ENCODE results near the gene THSD7B.

The THSD7B gene

GRCh38 chr2:137179542-137179941, 414.2 kb downstream of the THSD7B start:
- no peak overlapping the region for H3K4me3 ChIP-seq (ENCODE audit: low read length, poor library complexity, severe bottlenecking)
- H3K27me3 ChIP-seq (ENCODE audit: insufficient read depth, low read length, poor library complexity, severe bottlenecking): no peaks in the 10 kb centered on the region
- no peaks in the 10 kb centered on the region for H4K20me1 ChIP-seq (ENCODE audit: insufficient read depth, low read length, poor library complexity, severe bottlenecking)
- no peaks in the 10 kb centered on the region for H3K4me1 ChIP-seq (ENCODE audit: insufficient read depth, low read length, poor library complexity, severe bottlenecking)
- H3K9me3 ChIP-seq (ENCODE audit: insufficient read depth, low read depth, low read length): no peaks in the 10 kb centered on the region
- H3K36me3 ChIP-seq (ENCODE audit: insufficient read depth, low read length): no peaks in the 10 kb centered on the region
- no peaks in the 10 kb centered on the region for H3F3A ChIP-seq (ENCODE audit: low read depth)
- no peak for TF ChIP-seq EZH2phosphoT487 (IDR thresholded peaks at IDR 0.05; ENCODE audit: borderline replicate concordance)
- no peak for TF ChIP-seq CTCF (conservative IDR thresholded peaks at IDR 0.05; ENCODE audit: low read length)
- no peak overlapping the region for H3K4me2 ChIP-seq (ENCODE audit: low read depth, low read length, poor library complexity, severe bottlenecking)
- H2AFZ ChIP-seq (ENCODE audit: low read length): no peak overlapping the region
- H3K9ac ChIP-seq (ENCODE audit: low read depth, low read length, poor library complexity, severe bottlenecking): no peak overlapping the region
- no peaks in the 10 kb centered on the region for H3K79me2 ChIP-seq (ENCODE audit: insufficient read depth, low read length)
- no peaks in the 10 kb centered on the region for H3K9me2 ChIP-seq (replicated peaks; ENCODE audit: low read depth, low read length)

- Histone ChIP-seq H3K4me3 (ENCODE audit: low read length, poor library complexity, severe bottlenecking) (no peak overlapping the region), H3K79me2 (ENCODE audit: insufficient read depth, low read length) (no peaks in the 10 kb centered on the region), H3K27me3 (ENCODE audit: insufficient read depth, low read length, poor library complexity, severe bottlenecking) (no peaks in the 10 kb centered on the region), H3K9me2 (replicated peaks; ENCODE audit: low read depth, low read length) (no peaks in the 10 kb centered on the region), H3K9me3 (ENCODE audit: insufficient read depth, low read depth, low read length) (no peaks in the 10 kb centered on the region), H3F3A (ENCODE audit: low read depth) (no peaks in the 10 kb centered on the region), H3K4me1 (ENCODE audit: insufficient read depth, low read length, poor library complexity, severe bottlenecking) (no peaks in the 10 kb centered on the region), H3K36me3 (ENCODE audit: insufficient read depth, low read length) (no peaks in the 10 kb centered on the region), H4K20me1 (ENCODE audit: insufficient read depth, low read length, poor library complexity, severe bottlenecking) (no peaks in the 10 kb centered on the region), H3K9ac (ENCODE audit: low read depth, low read length, poor library complexity, severe bottlenecking) (no peak overlapping the region), H3K4me2 (ENCODE audit: low read depth, low read length, poor library complexity, severe bottlenecking) (no peak overlapping the region), H2AFZ (ENCODE audit: low read length) (no peak overlapping the region)
- no peak for TF ChIP-seq CTCF (conservative IDR thresholded peaks at IDR 0.05; ENCODE audit: low read length)
- no peak for TF ChIP-seq EZH2phosphoT487 (IDR thresholded peaks at IDR 0.05; ENCODE audit: borderline replicate concordance)
Measured at GRCh38 chr2:137180012-137180411, 414.7 kb downstream of the THSD7B start.

GRCh38 chr2:137181370-137181769, 416.0 kb downstream of the THSD7B start:
- H3F3A ChIP-seq (ENCODE audit: low read depth): no peaks in the 10 kb centered on the region
- no peaks in the 10 kb centered on the region for H3K9me2 ChIP-seq (replicated peaks; ENCODE audit: low read depth, low read length)
- no peaks in the 10 kb centered on the region for H3K36me3 ChIP-seq (ENCODE audit: insufficient read depth, low read length)
- H3K4me2 ChIP-seq (ENCODE audit: low read depth, low read length, poor library complexity, severe bottlenecking): no peak overlapping the region
- H3K9ac ChIP-seq (ENCODE audit: low read depth, low read length, poor library complexity, severe bottlenecking): no peak overlapping the region
- no peaks in the 10 kb centered on the region for H3K9me3 ChIP-seq (ENCODE audit: insufficient read depth, low read depth, low read length)
- no peak for TF ChIP-seq EZH2phosphoT487 (IDR thresholded peaks at IDR 0.05; ENCODE audit: borderline replicate concordance)
- TF ChIP-seq CTCF (conservative IDR thresholded peaks at IDR 0.05; ENCODE audit: low read length): no peak
- no peaks in the 10 kb centered on the region for H4K20me1 ChIP-seq (ENCODE audit: insufficient read depth, low read length, poor library complexity, severe bottlenecking)
- no peak overlapping the region for H2AFZ ChIP-seq (ENCODE audit: low read length)
- H3K79me2 ChIP-seq (ENCODE audit: insufficient read depth, low read length): no peaks in the 10 kb centered on the region
- H3K4me1 ChIP-seq (ENCODE audit: insufficient read depth, low read length, poor library complexity, severe bottlenecking): no peaks in the 10 kb centered on the region
- H3K4me3 ChIP-seq (ENCODE audit: low read length, poor library complexity, severe bottlenecking): no peak overlapping the region
- no peaks in the 10 kb centered on the region for H3K27me3 ChIP-seq (ENCODE audit: insufficient read depth, low read length, poor library complexity, severe bottlenecking)

Measured in Loucy (cell line).